PC-3 (cell line): Measurements from ENCODE around the gene FASLG. TPM values are rescaled to one million over a fixed set of nuclear protein-coding genes. Genes with fewer than 3 reads are reported as not detected.
A peak's percentile ranks its signal among the peaks of the same experiment; 100 is the strongest.

Experiments
- ATAC-seq: fragments of 200-7000 bp; cut with Tn5 transposase; 2 replicates; pipeline ENCODE4 v1.9.1; 2020; ENCODE audit warnings: mild to moderate bottlenecking, moderate library complexity
- BruUV-seq: library from RNA; stranded (reverse); fragments of 400-500 nt; replicated peaks from 2 replicates; lab custom pipeline; 2021; lab: Mats Ljungman, UMichigan
- CTCF ChIA-PET: fragments of 300-600 bp; sonication (Branson Sonifier 250); formaldehyde crosslinking; loops from one replicate; lab custom pipeline; 2022; ENCODE audit warnings: antibody characterized with exemption; lab: Charles Lee
- POLR2A ChIA-PET: fragments of 300-600 bp; sonication (Branson Sonifier 250); formaldehyde crosslinking; loops from one replicate; lab custom pipeline; 2022; ENCODE audit warnings: antibody characterized with exemption; ENCODE audit not compliant: unreplicated experiment; lab: Charles Lee
- DNase-seq: peaks from one replicate; pipeline ENCODE4 v3.0.0-alpha.2; 2015
- H2AFZ ChIP-seq: fragments of 300-600 bp; sonication (generic); 2 replicates; pipeline ENCODE4 v1.6.0; 2016; ENCODE audit warnings: antibody characterized with exemption, low read length
- H3F3A ChIP-seq: fragments of 300-600 bp; sonication (generic); one replicate; pipeline ENCODE4 v1.6.0; 2017; ENCODE audit warnings: antibody characterized with exemption, low read length, control low read depth, mild to moderate bottlenecking; ENCODE audit not compliant: unreplicated experiment
- H3K27ac ChIP-seq: fragments of 300-600 bp; sonication (generic); 2 replicates; pipeline ENCODE4 v1.5.1; 2016; ENCODE audit warnings: mild to moderate bottlenecking, low read length
- H3K27me3 ChIP-seq: fragments of 300-600 bp; sonication (generic); 2 replicates; pipeline ENCODE4 v1.6.1; 2016; ENCODE audit warnings: low read length, mixed read lengths
- H3K36me3 ChIP-seq: fragments of 300-600 bp; sonication (generic); 2 replicates; pipeline ENCODE4 v1.6.1; 2016; ENCODE audit warnings: low read depth, mixed run types, low read length, mixed read lengths
- H3K4me1 ChIP-seq: fragments of 300-600 bp; sonication (generic); 2 replicates; pipeline ENCODE4 v1.5.1; 2016; ENCODE audit warnings: low read length; ENCODE audit not compliant: insufficient read depth
- H3K4me2 ChIP-seq: fragments of 300-600 bp; sonication (generic); 2 replicates; pipeline ENCODE4 v1.6.0; 2016; ENCODE audit warnings: low read length
- H3K4me3 ChIP-seq: fragments of 300-600 bp; sonication (generic); 2 replicates; pipeline ENCODE4 v1.5.1; 2016; ENCODE audit warnings: mild to moderate bottlenecking, low read length, mixed read lengths
- H3K79me2 ChIP-seq: fragments of 300-600 bp; sonication (generic); 2 replicates; pipeline ENCODE4 v1.6.1; 2017; ENCODE audit warnings: low read length, mixed read lengths
- H3K9ac ChIP-seq: fragments of 300-600 bp; sonication (generic); 2 replicates; pipeline ENCODE4 v1.6.0; 2016; ENCODE audit warnings: mild to moderate bottlenecking, low read length
- H3K9me2 ChIP-seq: fragments of 300-600 bp; sonication (generic); replicated peaks from 2 replicates; pipeline ENCODE4 v1.6.1; 2016; ENCODE audit warnings: mixed run types, low read length, mixed read lengths
- H3K9me3 ChIP-seq: fragments of 300-600 bp; sonication (generic); 2 replicates; pipeline ENCODE4 v1.6.1; 2016; ENCODE audit warnings: low read length, mixed read lengths
- H4K20me1 ChIP-seq: fragments of 300-600 bp; sonication (generic); 2 replicates; pipeline ENCODE4 v1.6.1; 2016; ENCODE audit warnings: low read length, mixed read lengths
- EZH2 ChIP-seq: fragments of 300-600 bp; sonication (generic); IDR thresholded peaks from one replicate; pipeline ENCODE4 v1.6.1; 2017; ENCODE audit warnings: antibody characterized with exemption, mild to moderate bottlenecking, low read length; ENCODE audit not compliant: unreplicated experiment
- EZH2phosphoT487 ChIP-seq: fragments of 300-600 bp; sonication (generic); IDR thresholded peaks from 2 replicates; pipeline ENCODE4 v1.6.1; 2018; ENCODE audit warnings: mild to moderate bottlenecking, antibody characterized with exemption, low read length, borderline replicate concordance
- intact Hi-C: fragments of 100-400 bp; cut with micrococcal nuclease; formaldehyde crosslinking; loops from 2 replicates; pipeline ENCODE4 v1.9.0; 2023
- total RNA-seq: library from RNA; depleted of rRNA; stranded (reverse); fragments of >200 nt; gene quantifications from 2 replicates; pipeline ENCODE4 v1.2.3, GENCODE V29; 2014
- TF ChIP-seq, protein P1 (sequence below): fragments of 300-600 bp; sonication (generic); conservative IDR thresholded peaks from 2 replicates; pipeline ENCODE4 v1.5.1; 2017; ENCODE audit warnings: antibody characterized with exemption, low read depth, mild to moderate bottlenecking, low read length

FASLG gene
- total RNA-seq, 1 experiment from 2014 or later: 0.04 TPM

DNA sequence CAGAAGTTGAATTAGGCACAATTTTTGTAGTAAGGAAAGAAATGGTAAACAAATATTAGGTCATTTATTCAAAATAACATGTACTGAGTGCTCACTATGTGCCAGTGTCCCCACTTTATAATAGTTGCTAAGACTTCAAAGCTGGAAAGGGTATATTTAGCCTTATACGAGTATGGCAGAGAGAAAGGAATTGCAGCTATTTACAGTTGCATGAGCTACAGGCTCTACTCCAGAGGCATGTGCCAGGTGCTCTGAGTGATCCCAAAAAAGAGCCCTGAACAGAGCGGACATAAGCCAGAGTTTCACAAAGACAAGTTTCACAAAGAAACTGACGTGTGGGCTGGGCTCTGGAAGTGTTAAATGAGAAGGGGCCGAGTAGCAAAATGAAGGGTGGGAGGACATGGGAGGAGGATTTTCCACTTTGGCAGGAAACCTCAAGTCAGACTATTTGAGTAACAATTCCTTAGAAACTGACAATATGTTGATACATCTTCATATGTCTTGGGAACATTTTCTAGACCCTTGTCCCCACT is 40.9 kb downstream of the FASLG start:
- no peaks in the 10 kb centered on the region for H3K79me2 ChIP-seq
- peak overlapping the region; percentile 24 for H2AFZ ChIP-seq
- H3K9me3 ChIP-seq: no peaks in the 10 kb centered on the region
- H3K4me2 ChIP-seq: peak overlapping the region; percentile 21
- ChIA-PET CTCF (interaction anchor here (0.5 kb wide), 1 partner anchor 539 kb away, joined by 3 read pairs; no protein-coding TSS in a partner anchor), POLR2A (no interaction called here)
- H3K27me3 ChIP-seq: no peaks in the 10 kb centered on the region
- no peaks in the 10 kb centered on the region for H3K36me3 ChIP-seq
- DNase-seq (no peak), ATAC-seq (no peak)
- no peaks in the 10 kb centered on the region for H4K20me1 ChIP-seq
- TF ChIP-seq EZH2phosphoT487: no peak
- no peak for TF ChIP-seq EZH2
- TF ChIP-seq, protein P1, sequence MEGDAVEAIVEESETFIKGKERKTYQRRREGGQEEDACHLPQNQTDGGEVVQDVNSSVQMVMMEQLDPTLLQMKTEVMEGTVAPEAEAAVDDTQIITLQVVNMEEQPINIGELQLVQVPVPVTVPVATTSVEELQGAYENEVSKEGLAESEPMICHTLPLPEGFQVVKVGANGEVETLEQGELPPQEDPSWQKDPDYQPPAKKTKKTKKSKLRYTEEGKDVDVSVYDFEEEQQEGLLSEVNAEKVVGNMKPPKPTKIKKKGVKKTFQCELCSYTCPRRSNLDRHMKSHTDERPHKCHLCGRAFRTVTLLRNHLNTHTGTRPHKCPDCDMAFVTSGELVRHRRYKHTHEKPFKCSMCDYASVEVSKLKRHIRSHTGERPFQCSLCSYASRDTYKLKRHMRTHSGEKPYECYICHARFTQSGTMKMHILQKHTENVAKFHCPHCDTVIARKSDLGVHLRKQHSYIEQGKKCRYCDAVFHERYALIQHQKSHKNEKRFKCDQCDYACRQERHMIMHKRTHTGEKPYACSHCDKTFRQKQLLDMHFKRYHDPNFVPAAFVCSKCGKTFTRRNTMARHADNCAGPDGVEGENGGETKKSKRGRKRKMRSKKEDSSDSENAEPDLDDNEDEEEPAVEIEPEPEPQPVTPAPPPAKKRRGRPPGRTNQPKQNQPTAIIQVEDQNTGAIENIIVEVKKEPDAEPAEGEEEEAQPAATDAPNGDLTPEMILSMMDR: no peak
- no TSS peak for BruUV-seq
- H3K27ac ChIP-seq: peak overlapping the region; percentile 55
- no peaks in the 10 kb centered on the region; the same call in 1 of the 2 replicates for H3K9me2 ChIP-seq
- peaks cover 24% of the 10 kb centered on the region for H3K4me1 ChIP-seq
- no peak overlapping the region; the same call in 1 of the 2 replicates for H3K9ac ChIP-seq
- H3F3A ChIP-seq: no peaks in the 10 kb centered on the region
- H3K4me3 ChIP-seq: no peak overlapping the region
- intact Hi-C loops: no loop called here

DNA sequence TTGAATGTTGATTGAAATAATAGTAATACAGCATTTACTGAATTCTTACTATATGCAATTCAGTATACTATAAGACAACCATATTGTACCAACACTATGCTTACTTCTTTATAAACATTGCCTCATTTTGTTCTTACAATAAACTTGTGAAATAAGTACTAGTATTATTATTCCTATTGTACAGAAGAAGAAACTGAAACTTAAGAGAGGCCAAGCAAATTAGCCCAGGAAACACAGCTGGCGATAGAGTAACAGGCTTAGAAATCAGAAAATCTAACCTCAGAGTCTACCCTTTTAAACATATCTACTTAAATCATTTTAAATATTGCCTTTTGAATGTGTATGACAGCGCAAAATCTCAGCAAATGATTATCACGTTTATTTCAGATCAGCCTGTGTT is 41.7 kb downstream of the FASLG start:
- no peak for DNase-seq
- no peak overlapping the region for H3K9ac ChIP-seq
- peaks cover 24% of the 10 kb centered on the region for H3K4me1 ChIP-seq
- no peak overlapping the region for H3K4me2 ChIP-seq
- no peaks in the 10 kb centered on the region for H3K36me3 ChIP-seq
- no peaks in the 10 kb centered on the region for H3K27me3 ChIP-seq
- H4K20me1 ChIP-seq: no peaks in the 10 kb centered on the region
- H2AFZ ChIP-seq: no peak overlapping the region
- H3K79me2 ChIP-seq: no peaks in the 10 kb centered on the region
- H3F3A ChIP-seq: no peaks in the 10 kb centered on the region
- no peak for ATAC-seq
- H3K27ac ChIP-seq: no peak overlapping the region
- BruUV-seq: no TSS peak
- no peak for TF ChIP-seq EZH2
- TF ChIP-seq, protein P1: no peak
- ChIA-PET POLR2A (no interaction called here), CTCF (no interaction called here)
- intact Hi-C loops: no loop called here
- no peaks in the 10 kb centered on the region; the same call in 1 of the 2 replicates for H3K9me2 ChIP-seq
- H3K4me3 ChIP-seq: no peak overlapping the region
- H3K9me3 ChIP-seq: no peaks in the 10 kb centered on the region

DNA sequence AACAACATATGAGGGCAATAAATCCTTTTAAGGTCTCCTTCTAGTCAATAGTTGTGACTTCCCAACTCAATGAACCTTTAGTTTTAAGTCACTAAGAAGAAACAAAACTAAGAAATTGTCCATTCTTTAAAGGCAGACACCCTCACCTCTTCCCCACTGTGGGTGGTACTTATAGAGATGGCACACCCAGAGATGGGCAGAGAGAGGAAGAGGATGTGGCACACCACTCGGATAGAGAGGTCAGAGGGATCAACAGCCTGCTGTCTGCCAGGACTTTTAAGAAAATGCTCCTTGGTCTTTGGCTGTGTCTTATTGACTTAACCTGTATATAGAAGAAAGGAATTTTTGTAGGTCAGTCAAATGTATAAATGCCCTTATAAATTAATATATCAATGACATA is 45.1 kb downstream of the FASLG start:
- H3K36me3 ChIP-seq: no peaks in the 10 kb centered on the region
- H3K27me3 ChIP-seq: no peaks in the 10 kb centered on the region
- H3K4me1 ChIP-seq: peaks cover 10% of the 10 kb centered on the region
- H3K9me2 ChIP-seq: no peaks in the 10 kb centered on the region; the same call in 1 of the 2 replicates
- no peaks in the 10 kb centered on the region for H3F3A ChIP-seq
- no peaks in the 10 kb centered on the region for H3K9me3 ChIP-seq
- ChIA-PET CTCF (interaction anchor here (1.0 kb wide), 1 partner anchor 16 kb away, joined by 3 read pairs; no protein-coding TSS in a partner anchor), POLR2A (no interaction called here)
- no peak overlapping the region for H3K4me2 ChIP-seq
- intact Hi-C loops: no loop called here
- BruUV-seq: no TSS peak
- no peak overlapping the region for H3K4me3 ChIP-seq
- ATAC-seq (no peak), DNase-seq (no peak)
- H4K20me1 ChIP-seq: no peaks in the 10 kb centered on the region
- no peak overlapping the region for H3K9ac ChIP-seq
- H2AFZ ChIP-seq: no peak overlapping the region
- TF ChIP-seq, protein P1: no peak
- TF ChIP-seq EZH2: no peak
- no peak for TF ChIP-seq EZH2phosphoT487
- H3K27ac ChIP-seq: no peak overlapping the region
- H3K79me2 ChIP-seq: no peaks in the 10 kb centered on the region
